Coronary artery (tissue), 2 donors: Measurements from ENCODE around the gene CIT.

Experiments
- DNase-seq: peaks from one replicate; pipeline ENCODE4 v3.0.0-alpha.2; 2017; ENCODE audit warnings: low spot score
- H3K27ac ChIP-seq, 2 donors: fragments of 200-600 bp; sonication (generic); one replicate each; pipeline ENCODE4 v1.5.1; 2016 to 2019
- H3K4me3 ChIP-seq: fragments of 200-600 bp; sonication (generic); 2 replicates; pipeline ENCODE4 v1.5.1; 2016; ENCODE audit warnings: mild to moderate bottlenecking, moderate library complexity
- CTCF ChIP-seq: fragments of 200-600 bp; sonication (generic); IDR thresholded peaks from one replicate; pipeline ENCODE4 v1.5.1; 2019; ENCODE audit warnings: antibody characterized with exemption

Gene CIT

GRCh38 chr12:119808441-119808840 lies 68.7 kb downstream of the CIT start:
- TF ChIP-seq CTCF = no peak
- H3K4me3 ChIP-seq = no peak overlapping the region

GRCh38 chr12:119807380-119807779 lies 69.7 kb downstream of the CIT start:
- no peak for TF ChIP-seq CTCF
- Histone ChIP-seq H3K4me3 (no peak overlapping the region), H3K27ac (no peak overlapping the region)
- no peak for DNase-seq

More at GRCh38 chr12:119808441-119808840, 68.7 kb downstream of the CIT start:
- no peak for DNase-seq
- H3K27ac ChIP-seq = no peak overlapping the region

GRCh38 chr12:119804011-119804641 lies 73.0 kb downstream of the CIT start:
- Histone ChIP-seq H3K4me3 (peak overlapping the region; percentile 69), H3K27ac (peak overlapping the region in 1 of 2 donors; percentile 57)
- peak; percentile 73 for DNase-seq
- no peak for TF ChIP-seq CTCF

GRCh38 chr12:119803381-119803791 lies 73.7 kb downstream of the CIT start:
- peak overlapping the region; percentile 69 for H3K4me3 ChIP-seq
- no peak for DNase-seq
- H3K27ac ChIP-seq = peak overlapping the region in 1 of 2 donors; percentile 12
- TF ChIP-seq CTCF = no peak

GRCh38 chr12:119802472-119802871 lies 74.6 kb downstream of the CIT start:
- no peak for DNase-seq
- Histone ChIP-seq H3K27ac (peak overlapping the region in 1 of 2 donors; percentile 8), H3K4me3 (peak overlapping the region; percentile 69)
- TF ChIP-seq CTCF = no peak

- DNase-seq = no peak
- Histone ChIP-seq H3K27ac (no peak overlapping the region), H3K4me3 (no peak overlapping the region)
- no peak for TF ChIP-seq CTCF
These were observed 80.0 kb downstream of the CIT start for GRCh38 chr12:119797090-119797489.

GRCh38 chr12:119796292-119796691 lies 80.8 kb downstream of the CIT start:
- no peak for DNase-seq
- Histone ChIP-seq H3K27ac (no peak overlapping the region), H3K4me3 (no peak overlapping the region)
- TF ChIP-seq CTCF = no peak
